Suprapubic skin (tissue), 4 donors: ENCODE results near the gene PLB1. TPM values are rescaled to one million over a fixed set of nuclear protein-coding genes. Genes with fewer than 3 reads are reported as not detected.

ENCODE experiments used
- DNase-seq, 2 donors: peaks; one replicate each; pipeline ENCODE4 v3.0.0-alpha.2; 2019; ENCODE audit warnings: low spot score in 2 of 2
- H3K27ac ChIP-seq: fragments of 200-600 bp; sonication (generic); one replicate; pipeline ENCODE4 v1.5.1; 2019
- H3K27me3 ChIP-seq: fragments of 200-600 bp; sonication (generic); one replicate; pipeline ENCODE4 v1.5.1; 2019
- H3K36me3 ChIP-seq: fragments of 200-600 bp; sonication (generic); one replicate; pipeline ENCODE4 v1.5.1; 2019
- H3K4me1 ChIP-seq: fragments of 200-600 bp; sonication (generic); one replicate; pipeline ENCODE4 v1.5.1; 2019
- H3K4me3 ChIP-seq: fragments of 200-600 bp; sonication (generic); one replicate; pipeline ENCODE4 v1.5.1; 2019; ENCODE audit warnings: mild to moderate bottlenecking
- H3K9me3 ChIP-seq: fragments of 200-600 bp; sonication (generic); one replicate; pipeline ENCODE4 v1.5.1; 2019
- CTCF ChIP-seq, 2 donors: fragments of 200-600 bp in 1 of 2; fragments of 450-650 bp in 1 of 2; sonication (generic) in 1 of 2; IDR thresholded peaks; one replicate each; pipeline ENCODE4 v1.5.1; 2016 to 2019; ENCODE audit warnings: antibody characterized with exemption in 2 of 2, mild to moderate bottlenecking in 1 of 2, moderate library complexity in 1 of 2
- EP300 ChIP-seq: sonication (generic); formaldehyde crosslinking; IDR thresholded peaks from one replicate; pipeline ENCODE4 v1.6.1; 2017; ENCODE audit warnings: antibody characterized with exemption
- POLR2A ChIP-seq, 2 donors: fragments of 450-650 bp; IDR thresholded peaks; one replicate each; pipeline ENCODE4 v1.6.1; 2017; ENCODE audit warnings: antibody characterized with exemption in 2 of 2, mild to moderate bottlenecking in 2 of 2, moderate library complexity in 2 of 2
- POLR2AphosphoS5 ChIP-seq, 3 donors: sonication (generic); formaldehyde crosslinking; IDR thresholded peaks; one replicate each; pipeline ENCODE4 v1.6.1; 2017; ENCODE audit warnings: antibody characterized with exemption in 3 of 3
- WGBS: methylation state at CpG from one replicate; pipeline ENCODE4 v1.1.5; 2018; 5-methylcytosine and 5-hydroxymethylcytosine counted together
- total RNA-seq, 4 donors: library from RNA; depleted of rRNA; stranded (reverse); fragments of >200 nt; gene quantifications; one replicate each; pipeline ENCODE4 v1.1.0, GENCODE V29; 2016

Gene PLB1
- 10 to 100 TPM in 1 of 4 donors, 1 to 10 TPM in 3; 3.9 to 21.6 (median 9.1) TPM for total RNA-seq

- H3K27ac ChIP-seq, result no peak within 1 kb of the TSS
- TF ChIP-seq POLR2AphosphoS5 (IDR thresholded peaks at IDR 0.05) (no peak), CTCF (IDR thresholded peaks at IDR 0.05) (no peak), POLR2A (IDR thresholded peaks at IDR 0.05) (no peak), EP300 (no peak)
- no peak within 1 kb of the TSS for H3K4me3 ChIP-seq
- WGBS, result 75% methylated on average over 13 of the region's 14 CpGs
- no peaks in the 10 kb centered on the region for H3K36me3 ChIP-seq
- H3K27me3 ChIP-seq, result no peaks in the 10 kb centered on the region
- DNase-seq, result no peak
- no peaks in the 10 kb centered on the region for H3K4me1 ChIP-seq
- H3K9me3 ChIP-seq, result no peaks in the 10 kb centered on the region
Observed at GRCh38 chr2:28495551-28496250, at the start of gene PLB1. PLB1 (plus strand) TSS chr2:28496060; CDS start chr2:28496115, 55 bp downstream.

- Histone ChIP-seq H3K9me3 (no peaks in the 10 kb centered on the region), H3K4me3 (no peak overlapping the region), H3K27ac (no peak overlapping the region), H3K4me1 (peaks cover 38% of the 10 kb centered on the region), H3K27me3 (no peaks in the 10 kb centered on the region), H3K36me3 (no peaks in the 10 kb centered on the region)
- TF ChIP-seq CTCF (IDR thresholded peaks at IDR 0.05) (no peak), POLR2AphosphoS5 (IDR thresholded peaks at IDR 0.05) (no peak), EP300 (no peak), POLR2A (IDR thresholded peaks at IDR 0.05) (no peak)
- peak in 1 of 2 donors; percentile 18 for DNase-seq
Observed at GRCh38 chr2:28446531-28446930, 49.3 kb upstream of the PLB1 start.

- H3K27me3 ChIP-seq, result no peaks in the 10 kb centered on the region
- H3K27ac ChIP-seq, result no peak overlapping the region
- no peak for TF ChIP-seq EP300
- no peak for TF ChIP-seq POLR2AphosphoS5 (IDR thresholded peaks at IDR 0.05)
- peak; percentile 42 to 52 for DNase-seq
- peaks cover 38% of the 10 kb centered on the region for H3K4me1 ChIP-seq
- no peaks in the 10 kb centered on the region for H3K9me3 ChIP-seq
- no peaks in the 10 kb centered on the region for H3K36me3 ChIP-seq
- H3K4me3 ChIP-seq, result no peak overlapping the region
- WGBS, result 82% methylated on average over 3 of the region's 3 CpGs
Observed at GRCh38 chr2:28447086-28447485, 48.8 kb upstream of the PLB1 start.

- Histone ChIP-seq H3K4me3 (no peak overlapping the region), H3K36me3 (no peaks in the 10 kb centered on the region), H3K9me3 (no peaks in the 10 kb centered on the region), H3K27me3 (no peaks in the 10 kb centered on the region), H3K27ac (peak overlapping the region; percentile 48), H3K4me1 (peaks cover 44% of the 10 kb centered on the region)
- WGBS, result 46% methylated on average over 8 of the region's 8 CpGs
- DNase-seq, result peak; percentile 16 to 54
- TF ChIP-seq CTCF (IDR thresholded peaks at IDR 0.05), result no peak
- TF ChIP-seq POLR2A (IDR thresholded peaks at IDR 0.05), result no peak
- TF ChIP-seq EP300, result no peak
- TF ChIP-seq POLR2AphosphoS5 (IDR thresholded peaks at IDR 0.05), result no peak
Observed at GRCh38 chr2:28447943-28448792, 47.7 kb upstream of the PLB1 start.

- no peaks in the 10 kb centered on the region for H3K27me3 ChIP-seq
- H3K4me1 ChIP-seq, result peaks cover 50% of the 10 kb centered on the region
- TF ChIP-seq POLR2AphosphoS5 (IDR thresholded peaks at IDR 0.05) (no peak), EP300 (no peak), POLR2A (IDR thresholded peaks at IDR 0.05) (no peak), CTCF (IDR thresholded peaks at IDR 0.05) (no peak)
- peak in 1 of 2 donors; percentile 21 for DNase-seq
- no peak overlapping the region for H3K4me3 ChIP-seq
- H3K36me3 ChIP-seq, result no peaks in the 10 kb centered on the region
- WGBS, result 89% methylated on average over 3 of the region's 3 CpGs
- peak overlapping the region; percentile 48 for H3K27ac ChIP-seq
- H3K9me3 ChIP-seq, result no peaks in the 10 kb centered on the region
Observed at GRCh38 chr2:28448793-28449100, 47.1 kb upstream of the PLB1 start.
